Activated CD4-positive, alpha-beta T cell treated with anti-CD3 and anti-CD28 coated beads, Interleukin-2, amount 10 ng/mL, durations not matched to agents 24 days and 14 days (primary cell): ENCODE measurements around the gene UBE2I. TPM values are rescaled to one million over a fixed set of nuclear protein-coding genes. Genes with fewer than 3 reads are reported as not detected.
"Not testable (repeated sequence)": the region's sequence is repeated elsewhere in the genome, so short reads cannot be mapped to it uniquely, and the experiment has no call there.

Source experiments
- DNase-seq: peaks from one replicate; pipeline ENCODE4 v3.0.0; 2022
- H3K27ac Mint-ChIP-seq: one replicate; pipeline ENCODE4 v1.8.0; 2022; ENCODE audit warnings: mild to moderate bottlenecking, mixed read lengths
- H3K27me3 Mint-ChIP-seq: one replicate; pipeline ENCODE4 v1.8.0; 2022; ENCODE audit warnings: mixed read lengths
- H3K36me3 Mint-ChIP-seq: one replicate; pipeline ENCODE4 v1.8.0; 2022; ENCODE audit warnings: low read depth, mild to moderate bottlenecking, mixed read lengths
- H3K4me1 Mint-ChIP-seq: one replicate; pipeline ENCODE4 v1.8.0; 2021; ENCODE audit warnings: mixed read lengths
- H3K4me3 Mint-ChIP-seq: one replicate; pipeline ENCODE4 v1.8.0; 2022; ENCODE audit warnings: mild to moderate bottlenecking, moderate library complexity, mixed read lengths
- H3K9me3 Mint-ChIP-seq: one replicate; pipeline ENCODE4 v1.8.0; 2021; ENCODE audit warnings: mixed read lengths
- intact Hi-C: fragments of 100-400 bp; cut with micrococcal nuclease; formaldehyde crosslinking; loops from one replicate; pipeline ENCODE4 v1.15.1; 2023
- total RNA-seq: library from RNA; stranded (reverse); gene quantifications from 2 replicates; pipeline ENCODE4 v1.2.3, GENCODE V29; 2022

UBE2I gene
- total RNA-seq, 1 donor from 2014 or later, result 278 TPM

DNA sequence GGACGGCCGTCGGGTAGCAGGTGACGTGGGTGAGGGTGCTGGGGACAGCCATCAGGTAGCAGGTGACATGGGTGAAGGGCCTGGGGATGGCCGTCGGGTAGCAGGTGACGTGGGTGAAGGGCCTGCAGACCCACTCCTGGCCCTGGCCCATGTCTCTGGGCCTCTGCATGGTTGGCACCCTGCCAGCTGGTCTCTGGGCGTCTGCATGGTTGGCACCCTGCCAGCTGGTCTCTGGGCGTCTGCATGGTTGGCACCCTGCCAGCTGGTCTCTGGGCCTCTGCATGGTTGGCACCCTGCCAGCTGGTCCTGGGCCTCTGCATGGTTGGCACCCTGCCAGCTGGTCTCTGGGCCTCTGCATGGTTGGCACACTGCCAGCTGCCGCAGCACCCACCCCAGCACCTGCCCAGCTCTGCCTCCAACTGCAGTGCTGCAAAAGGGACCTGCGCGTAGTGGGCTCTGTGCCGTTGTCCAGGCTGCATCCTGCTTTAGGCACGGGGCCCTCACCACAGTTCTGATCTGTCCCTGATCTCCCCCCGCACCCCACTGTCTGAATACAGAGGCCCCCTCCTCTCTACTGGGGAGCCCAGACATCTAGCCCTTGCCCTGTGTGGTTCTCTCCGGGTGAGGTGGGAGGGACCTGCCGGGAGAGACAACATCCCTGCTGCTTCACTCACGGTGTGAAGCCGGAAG lies 37.6 kb upstream of the UBE2I start:
- H3K4me3 Mint-ChIP-seq, H3K36me3 Mint-ChIP-seq, H3K27me3 Mint-ChIP-seq, intact Hi-C loops, H3K9me3 Mint-ChIP-seq, DNase-seq, H3K27ac Mint-ChIP-seq, H3K4me1 Mint-ChIP-seq: not testable (repeated sequence)

DNA sequence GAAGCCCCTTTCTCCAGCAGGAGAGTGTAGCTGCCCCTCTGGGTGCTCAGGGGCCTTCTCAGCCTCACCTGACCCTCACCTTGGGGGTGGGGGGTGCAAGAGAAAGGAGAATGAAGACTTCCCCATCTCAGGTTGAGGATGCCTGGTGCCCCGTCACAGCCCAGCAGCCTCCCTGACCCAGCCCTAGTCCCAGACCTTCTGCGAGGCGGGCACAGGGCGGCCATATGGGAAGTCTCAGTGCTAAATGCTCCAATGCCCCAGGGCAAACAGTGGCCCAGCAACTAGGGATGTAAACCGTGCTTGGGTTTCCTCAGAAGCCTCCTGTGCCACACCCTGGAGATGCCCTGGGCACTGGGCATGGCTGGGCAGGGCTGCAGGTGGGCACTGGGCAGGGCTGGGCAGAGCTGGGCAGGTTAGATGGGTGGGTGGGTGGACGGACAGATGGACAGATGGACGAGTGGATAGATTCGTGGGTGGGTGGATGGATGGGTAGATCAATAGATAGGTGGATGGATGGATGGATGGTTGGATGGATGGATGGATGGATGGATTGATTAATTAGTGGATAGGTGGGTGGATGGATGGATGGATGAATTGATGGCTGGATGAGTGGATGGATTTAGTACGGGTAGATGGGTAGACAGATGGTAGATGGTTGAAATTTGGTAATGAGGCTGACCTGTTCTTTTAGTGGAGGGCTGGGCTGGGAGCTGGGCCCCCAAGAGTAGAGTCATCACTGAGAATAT lies 36.8 kb upstream of the UBE2I start:
- Mint-ChIP-seq H3K4me3 (no peak overlapping the region), H3K27ac (no peak overlapping the region), H3K4me1 (no peaks in the 10 kb centered on the region), H3K9me3 (no peaks in the 10 kb centered on the region), H3K27me3 (peaks cover 3% of the 10 kb centered on the region), H3K36me3 (no peaks in the 10 kb centered on the region)
- DNase-seq, result no peak
- intact Hi-C loops, result no loop called here

DNA sequence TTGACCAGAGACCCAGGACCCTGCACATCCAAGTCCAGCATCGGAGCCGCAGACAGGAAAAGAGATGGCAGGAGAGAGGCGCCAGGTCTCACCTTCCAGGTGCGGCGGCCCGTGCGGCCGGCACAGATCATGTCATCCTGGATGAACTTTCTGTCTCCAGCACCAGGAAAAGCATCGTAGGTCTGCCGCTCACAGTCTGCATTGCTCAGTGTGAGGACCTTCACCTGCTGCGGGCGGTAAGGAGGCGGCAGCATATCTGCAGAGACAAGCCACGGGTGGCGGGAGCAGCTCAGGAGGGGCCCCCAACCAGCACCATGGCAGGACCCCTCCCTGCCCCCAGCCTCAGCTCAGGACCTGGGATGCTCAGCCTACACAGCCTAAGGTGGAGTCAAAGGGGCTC lies 35.6 kb upstream of the UBE2I start:
- DNase-seq, result no peak
- Mint-ChIP-seq H3K27ac (no peak overlapping the region), H3K4me3 (no peak overlapping the region), H3K36me3 (no peaks in the 10 kb centered on the region), H3K9me3 (no peaks in the 10 kb centered on the region), H3K27me3 (peaks cover 3% of the 10 kb centered on the region), H3K4me1 (no peaks in the 10 kb centered on the region)
- intact Hi-C loops, result no loop called here

DNA sequence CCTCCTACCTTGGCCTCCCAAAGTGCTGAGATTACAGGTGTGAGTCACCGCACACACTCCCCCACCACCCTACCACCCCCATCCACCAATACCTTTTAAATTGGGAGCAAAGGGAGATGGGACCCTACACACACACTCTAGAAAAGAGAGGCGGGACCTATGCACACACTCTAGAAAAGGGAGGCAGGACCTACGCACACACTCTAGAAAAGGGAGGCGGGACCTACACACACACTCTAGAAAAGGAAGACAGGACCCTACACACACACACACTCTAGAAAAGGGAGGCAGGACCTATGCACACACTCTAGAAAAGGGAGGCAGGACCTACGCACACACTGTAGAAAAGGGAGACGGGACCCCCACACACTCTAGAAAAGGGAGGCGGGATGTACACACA lies 34.7 kb upstream of the UBE2I start:
- Mint-ChIP-seq H3K9me3 (no peaks in the 10 kb centered on the region), H3K27ac (no peak overlapping the region), H3K4me1 (no peaks in the 10 kb centered on the region), H3K4me3 (no peak overlapping the region), H3K36me3 (no peaks in the 10 kb centered on the region), H3K27me3 (peaks cover 3% of the 10 kb centered on the region)
- no peak for DNase-seq
- intact Hi-C loops, result no loop called here

GRCh38 chr16:1275791-1276579 lies 33.5 kb upstream of the UBE2I start:
- Mint-ChIP-seq H3K27ac (no peak overlapping the region), H3K4me1 (no peaks in the 10 kb centered on the region), H3K36me3 (no peaks in the 10 kb centered on the region), H3K9me3 (no peaks in the 10 kb centered on the region), H3K4me3 (no peak overlapping the region), H3K27me3 (peaks cover 3% of the 10 kb centered on the region)
- intact Hi-C loops, result no loop called here
- no peak for DNase-seq

DNA sequence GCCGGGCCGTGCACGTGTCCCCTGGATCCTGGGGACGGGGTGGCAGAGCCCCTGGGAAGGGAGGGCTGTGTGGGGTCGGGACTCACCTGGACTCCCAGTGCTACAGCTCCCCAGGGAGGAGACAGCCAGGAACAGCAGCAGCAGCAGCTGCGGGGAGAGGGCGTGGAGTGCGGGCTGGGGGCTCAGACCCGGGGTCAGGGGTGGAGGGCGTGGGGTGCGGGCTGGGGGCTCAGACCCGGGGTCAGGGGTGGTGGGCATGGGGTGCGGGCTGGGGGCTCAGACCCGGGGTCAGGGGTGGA lies 32.9 kb upstream of the UBE2I start:
- no peaks in the 10 kb centered on the region for H3K36me3 Mint-ChIP-seq
- intact Hi-C loops, result no loop called here

GRCh38 chr16:1277151-1277598 lies 32.3 kb upstream of the UBE2I start:
- peaks cover 3% of the 10 kb centered on the region for H3K27me3 Mint-ChIP-seq
- no peaks in the 10 kb centered on the region for H3K36me3 Mint-ChIP-seq
- no peak for DNase-seq
- no peaks in the 10 kb centered on the region for H3K9me3 Mint-ChIP-seq
- H3K4me1 Mint-ChIP-seq, result no peaks in the 10 kb centered on the region
- H3K4me3 Mint-ChIP-seq, result no peak overlapping the region
- H3K27ac Mint-ChIP-seq, result no peak overlapping the region
- intact Hi-C loops, result no loop called here

More for the DNA sequence above, 32.9 kb upstream of the UBE2I start:
- no peak for DNase-seq
- no peaks in the 10 kb centered on the region for H3K4me1 Mint-ChIP-seq
- peaks cover 3% of the 10 kb centered on the region for H3K27me3 Mint-ChIP-seq
- no peak overlapping the region for H3K4me3 Mint-ChIP-seq
- no peaks in the 10 kb centered on the region for H3K9me3 Mint-ChIP-seq
- no peak overlapping the region for H3K27ac Mint-ChIP-seq

GRCh38 chr16:1277617-1278282 lies 31.7 kb upstream of the UBE2I start:
- no peaks in the 10 kb centered on the region for H3K9me3 Mint-ChIP-seq
- intact Hi-C loops, result no loop called here

GRCh38 chr16:1278477-1278876 lies 31.0 kb upstream of the UBE2I start:
- Mint-ChIP-seq H3K4me3 (no peak overlapping the region), H3K36me3 (no peaks in the 10 kb centered on the region), H3K27me3 (no peaks in the 10 kb centered on the region), H3K9me3 (no peaks in the 10 kb centered on the region), H3K4me1 (no peaks in the 10 kb centered on the region), H3K27ac (no peak overlapping the region)
- DNase-seq, result no peak
- intact Hi-C loops, result no loop called here

More at GRCh38 chr16:1277617-1278282, 31.7 kb upstream of the UBE2I start:
- no peak overlapping the region for H3K4me3 Mint-ChIP-seq
- H3K36me3 Mint-ChIP-seq, result no peaks in the 10 kb centered on the region
- H3K4me1 Mint-ChIP-seq, result no peaks in the 10 kb centered on the region
- peaks cover 3% of the 10 kb centered on the region for H3K27me3 Mint-ChIP-seq
- no peak for DNase-seq
- no peak overlapping the region for H3K27ac Mint-ChIP-seq

DNA sequence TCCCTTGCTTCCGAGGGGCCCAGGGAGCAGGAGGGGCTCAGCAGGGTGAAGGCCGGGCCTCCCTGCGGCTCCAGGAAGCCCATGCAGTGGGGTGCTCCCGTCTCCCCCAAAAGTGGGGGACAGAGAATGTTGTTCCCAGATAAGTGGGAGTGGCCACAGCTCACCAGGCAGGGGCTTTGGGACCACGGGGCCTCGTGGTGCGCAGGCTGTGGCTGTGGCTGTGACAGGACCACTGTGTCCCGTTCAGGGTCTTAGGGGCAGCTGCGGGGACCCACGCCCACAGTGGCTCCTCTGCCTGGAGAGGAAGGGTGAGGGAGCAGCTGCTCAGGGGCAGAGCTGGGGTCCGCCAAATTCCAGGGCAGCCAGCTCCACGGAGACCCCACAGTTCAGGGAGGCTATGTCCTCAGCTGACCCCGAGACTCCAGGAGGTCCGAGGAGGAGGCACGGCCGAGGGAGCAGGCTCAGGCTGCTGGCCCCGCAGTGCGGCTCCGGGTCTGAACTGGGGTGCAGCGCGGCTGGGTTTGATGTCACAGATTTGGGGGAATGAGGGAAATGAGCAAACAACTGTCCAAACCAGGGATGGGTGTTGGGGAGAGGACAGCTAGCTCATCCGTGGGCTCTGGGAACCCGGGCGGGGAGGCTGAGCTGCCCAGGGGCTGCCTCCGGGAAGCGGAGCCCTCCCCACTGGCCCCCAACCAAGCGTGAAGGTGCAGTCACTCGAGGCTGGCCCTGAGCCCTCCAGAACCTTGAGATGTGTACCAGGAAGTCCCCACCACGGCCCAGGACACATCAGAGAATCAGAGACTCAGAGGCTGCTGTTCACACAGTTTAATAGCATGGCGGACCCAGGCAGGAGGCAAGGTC lies 30.1 kb upstream of the UBE2I start:
- Mint-ChIP-seq H3K4me1 (no peaks in the 10 kb centered on the region), H3K27ac (no peak overlapping the region), H3K27me3 (no peaks in the 10 kb centered on the region), H3K9me3 (no peaks in the 10 kb centered on the region), H3K36me3 (no peaks in the 10 kb centered on the region), H3K4me3 (no peak overlapping the region)
- DNase-seq, result no peak
- intact Hi-C loops, result no loop called here

- Mint-ChIP-seq H3K27me3 (no peaks in the 10 kb centered on the region), H3K27ac (no peak overlapping the region), H3K4me3 (no peak overlapping the region), H3K9me3 (no peaks in the 10 kb centered on the region), H3K36me3 (no peaks in the 10 kb centered on the region), H3K4me1 (no peaks in the 10 kb centered on the region)
- DNase-seq, result no peak
- intact Hi-C loops, result no loop called here
Observed at GRCh38 chr16:1279945-1280589, 29.4 kb upstream of the UBE2I start.

DNA sequence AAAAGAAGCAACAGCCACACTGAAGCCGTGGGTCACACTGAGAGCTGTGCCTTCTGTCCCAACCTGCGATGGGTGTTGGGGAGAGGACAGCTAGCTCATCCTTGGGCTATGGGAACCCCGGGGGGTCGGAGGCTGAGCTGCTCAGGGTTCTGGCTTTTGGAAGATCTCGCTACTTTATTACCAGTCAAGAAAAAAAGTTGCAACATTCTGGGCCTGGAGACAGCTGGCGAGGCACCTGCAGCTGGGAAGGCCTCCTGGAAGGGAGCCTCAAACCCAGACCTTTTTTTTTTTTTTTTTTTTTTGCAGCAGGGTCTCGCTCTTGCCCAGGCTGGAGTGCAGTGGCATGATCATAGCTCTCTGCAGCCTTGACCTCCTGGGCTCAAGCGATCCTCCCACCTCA lies 28.7 kb upstream of the UBE2I start:
- H3K27ac Mint-ChIP-seq, result no peak overlapping the region
- no peak overlapping the region for H3K4me3 Mint-ChIP-seq
- no peaks in the 10 kb centered on the region for H3K36me3 Mint-ChIP-seq
- H3K4me1 Mint-ChIP-seq, result no peaks in the 10 kb centered on the region
- H3K27me3 Mint-ChIP-seq, result no peaks in the 10 kb centered on the region
- H3K9me3 Mint-ChIP-seq, result no peaks in the 10 kb centered on the region
- DNase-seq, result no peak
- intact Hi-C loops, result no loop called here

DNA sequence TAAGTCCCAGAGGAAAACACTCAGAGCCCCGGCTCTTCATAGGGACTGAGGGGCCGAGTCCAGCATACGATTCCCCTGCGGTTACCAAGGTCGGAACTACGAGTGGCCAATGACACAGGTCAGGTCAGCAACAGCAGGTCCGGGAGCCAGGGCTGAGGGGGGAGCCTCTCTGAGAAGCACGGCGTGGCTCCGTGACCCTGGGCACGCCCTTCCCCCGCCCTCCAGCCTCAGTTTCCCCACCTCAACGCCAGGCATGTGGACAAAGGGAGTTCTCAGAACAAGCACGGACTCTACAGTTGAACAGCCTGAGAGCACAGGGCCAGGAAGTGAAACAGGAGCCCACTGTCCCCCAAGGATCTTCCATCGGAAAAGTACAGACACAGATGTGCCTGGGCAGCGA lies 27.9 kb upstream of the UBE2I start:
- no peak for DNase-seq
- Mint-ChIP-seq H3K27ac (no peak overlapping the region), H3K27me3 (no peaks in the 10 kb centered on the region), H3K36me3 (no peaks in the 10 kb centered on the region), H3K9me3 (no peaks in the 10 kb centered on the region), H3K4me1 (no peaks in the 10 kb centered on the region), H3K4me3 (no peak overlapping the region)
- intact Hi-C loops, result no loop called here
